GM10248 (cell line): ENCODE measurements around the gene LRRFIP2.
A peak's percentile ranks its signal among the peaks of the same experiment; 100 is the strongest.

ENCODE experiments used
- CTCF ChIA-PET: fragments of 300-600 bp; sonication (Branson Sonifier 250); formaldehyde crosslinking; extraction: SDS; loops from one replicate; lab custom pipeline; 2021; ENCODE audit warnings: antibody characterized with exemption; lab: Yijun Ruan, JAX
- POLR2A ChIA-PET: fragments of 350-650 bp; sonication (Branson Sonifier 250); formaldehyde crosslinking; extraction: SDS; loops from one replicate; lab custom pipeline; 2020; ENCODE audit warnings: antibody characterized with exemption; lab: Yijun Ruan, JAX
- DNase-seq: peaks from one replicate; pipeline ENCODE4 v3.0.0; 2012; ENCODE audit errors: extremely low spot score
- CTCF ChIP-seq: IDR thresholded peaks from 2 replicates; pipeline ENCODE4 v1.5.1; 2012; ENCODE audit warnings: mild to moderate bottlenecking, low read depth; ENCODE audit errors: extremely low read depth, missing control alignments, control extremely low read depth

LRRFIP2 gene

GRCh38 chr3:37141676-37142075 is 32.7 kb downstream of the LRRFIP2 start:
- no peak for DNase-seq
- no peak for TF ChIP-seq CTCF
- ChIA-PET CTCF (interaction anchor here (0.7 to 1.5 kb wide), 4 partner anchors 9 to 40 kb away, joined by 3 read pairs; no protein-coding TSS in a partner anchor), POLR2A (interaction anchor here (0.6 kb wide), 1 partner anchor 114 kb away, joined by 15 read pairs; no protein-coding TSS in a partner anchor)

GRCh38 chr3:37140899-37141541 is 33.4 kb downstream of the LRRFIP2 start:
- no peak for DNase-seq
- ChIA-PET POLR2A (interaction anchor here (0.6 kb wide), 1 partner anchor 113 kb away, joined by 15 read pairs; no protein-coding TSS in a partner anchor), CTCF (interaction anchor here (0.7 to 1.5 kb wide), 3 partner anchors 8 to 41 kb away, joined by 3 to 4 read pairs (median 3); no protein-coding TSS in a partner anchor)
- TF ChIP-seq CTCF, result no peak

GRCh38 chr3:37139567-37140052 is 34.8 kb downstream of the LRRFIP2 start:
- POLR2A ChIA-PET, result interaction anchor here (0.7 kb wide), 1 partner anchor 892 kb away, joined by 3 read pairs; no protein-coding TSS in a partner anchor
- no peak for TF ChIP-seq CTCF
- DNase-seq, result peak; percentile 32
- CTCF ChIA-PET, result interaction anchor here (1.1 to 1.5 kb wide), 2 partner anchors 9 to 12 kb away, joined by 3 read pairs; no protein-coding TSS in a partner anchor

- no peak for DNase-seq
- no peak for TF ChIP-seq CTCF
- ChIA-PET POLR2A (no interaction called here), CTCF (interaction anchor here (1.5 kb wide), 1 partner anchor 9 kb away, joined by 3 read pairs; no protein-coding TSS in a partner anchor)
Observed at GRCh38 chr3:37138816-37139215, 35.6 kb downstream of the LRRFIP2 start.

GRCh38 chr3:37137516-37137915 is 36.9 kb downstream of the LRRFIP2 start:
- TF ChIP-seq CTCF, result no peak
- DNase-seq, result no peak
- ChIA-PET POLR2A (no interaction called here), CTCF (interaction anchor here (1.0 to 1.6 kb wide), 3 partner anchors 9 to 34 kb away, joined by 3 to 4 read pairs (median 3); no protein-coding TSS in a partner anchor)

GRCh38 chr3:37136067-37136466 is 38.3 kb downstream of the LRRFIP2 start:
- TF ChIP-seq CTCF, result no peak
- ChIA-PET CTCF (interaction anchor here (1.1 kb wide), 1 partner anchor 15 kb away, joined by 3 read pairs; no protein-coding TSS in a partner anchor), POLR2A (no interaction called here)
- DNase-seq, result no peak
